ENCODE measurements around the gene ORM2.

DNA sequence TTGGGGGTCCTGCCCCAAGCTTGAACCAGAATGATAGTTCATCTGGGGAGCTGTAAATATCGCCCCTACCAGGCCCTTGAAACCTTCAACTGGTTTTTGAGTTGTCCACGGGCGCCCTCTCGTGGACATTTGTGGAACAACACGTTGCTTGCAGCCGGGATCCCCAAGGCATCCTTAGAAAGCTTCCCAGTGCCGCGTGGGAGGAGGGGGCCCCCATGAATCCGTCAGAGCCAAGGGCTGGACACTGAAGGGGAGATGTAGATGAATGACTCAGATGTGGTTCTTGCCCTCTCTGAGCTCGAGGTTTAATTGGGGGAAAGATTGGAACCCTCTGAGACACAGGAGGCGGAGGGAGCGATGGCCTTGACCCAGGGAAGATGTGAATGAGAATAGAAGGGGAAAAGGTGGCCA, 38.6 kb upstream of the ORM2 start:
- TF ChIP-seq, protein P1, sequence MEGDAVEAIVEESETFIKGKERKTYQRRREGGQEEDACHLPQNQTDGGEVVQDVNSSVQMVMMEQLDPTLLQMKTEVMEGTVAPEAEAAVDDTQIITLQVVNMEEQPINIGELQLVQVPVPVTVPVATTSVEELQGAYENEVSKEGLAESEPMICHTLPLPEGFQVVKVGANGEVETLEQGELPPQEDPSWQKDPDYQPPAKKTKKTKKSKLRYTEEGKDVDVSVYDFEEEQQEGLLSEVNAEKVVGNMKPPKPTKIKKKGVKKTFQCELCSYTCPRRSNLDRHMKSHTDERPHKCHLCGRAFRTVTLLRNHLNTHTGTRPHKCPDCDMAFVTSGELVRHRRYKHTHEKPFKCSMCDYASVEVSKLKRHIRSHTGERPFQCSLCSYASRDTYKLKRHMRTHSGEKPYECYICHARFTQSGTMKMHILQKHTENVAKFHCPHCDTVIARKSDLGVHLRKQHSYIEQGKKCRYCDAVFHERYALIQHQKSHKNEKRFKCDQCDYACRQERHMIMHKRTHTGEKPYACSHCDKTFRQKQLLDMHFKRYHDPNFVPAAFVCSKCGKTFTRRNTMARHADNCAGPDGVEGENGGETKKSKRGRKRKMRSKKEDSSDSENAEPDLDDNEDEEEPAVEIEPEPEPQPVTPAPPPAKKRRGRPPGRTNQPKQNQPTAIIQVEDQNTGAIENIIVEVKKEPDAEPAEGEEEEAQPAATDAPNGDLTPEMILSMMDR (IDR thresholded peaks at IDR 0.05; ENCODE audit: insufficient read depth, low read depth, low read length), result peak; percentile 73
- TF ChIP-seq EZH2 (IDR thresholded peaks at IDR 0.05; ENCODE audit: insufficient read depth, low read length), result no peak

All from astrocyte (in vitro differentiated cells and primary cell).